ENCODE data around the gene TMEM40. TPM values are rescaled to one million over a fixed set of nuclear protein-coding genes. Genes with fewer than 3 reads are reported as not detected.
A peak's percentile ranks its signal among the peaks of the same experiment; 100 is the strongest.

The TMEM40 gene
- total RNA-seq, 1 donor from 2014 or later: not detected

DNA sequence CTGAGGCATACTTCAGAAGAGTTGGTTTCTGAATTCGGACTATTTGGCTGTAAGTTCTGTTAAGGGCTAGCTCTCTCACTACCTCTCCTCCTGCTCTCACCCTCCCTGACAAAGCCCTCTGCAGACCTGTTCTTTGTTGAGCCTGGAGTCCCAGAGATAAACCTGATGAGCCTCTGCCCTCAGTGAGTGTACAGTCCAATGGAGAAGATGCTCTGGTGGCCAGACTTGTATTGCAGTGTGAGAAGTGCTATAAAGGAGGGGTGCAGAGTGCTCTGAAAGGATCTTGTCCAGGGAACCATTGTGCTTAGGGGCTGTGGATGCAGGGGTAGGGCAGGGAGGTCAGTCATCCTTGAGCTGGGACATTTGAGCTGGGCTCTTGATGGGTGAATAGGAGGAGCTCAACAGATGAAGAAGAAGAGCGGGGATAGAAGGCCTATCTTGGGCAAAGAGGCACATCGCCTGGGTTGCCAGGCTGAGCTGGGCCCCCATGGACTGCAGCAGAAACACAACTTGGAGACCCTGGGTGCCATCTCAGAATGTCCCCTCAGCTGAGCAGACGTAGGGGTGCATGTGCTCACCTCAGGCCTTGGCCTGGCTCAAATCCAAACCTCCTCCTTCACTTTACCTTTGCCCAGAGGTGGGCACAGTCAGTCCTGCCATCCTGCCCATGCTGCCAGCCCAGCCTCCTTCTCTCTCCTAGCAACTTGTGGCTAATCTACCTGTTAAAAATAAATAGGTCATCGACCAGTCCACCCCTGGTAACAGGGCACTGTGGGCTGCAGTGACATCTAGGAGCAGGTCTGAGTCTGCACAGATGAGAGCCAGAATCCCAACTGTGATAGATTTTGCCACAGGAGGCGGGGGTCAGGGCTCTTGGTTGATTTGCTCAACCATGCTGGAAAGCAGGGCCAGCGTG, 40.7 kb upstream of the TMEM40 start:
- Mint-ChIP-seq H3K36me3 (ENCODE audit: insufficient read depth) (peaks cover 1% of the 10 kb centered on the region), H3K27me3 (peaks cover 4% of the 10 kb centered on the region), H3K4me3 (ENCODE audit: low read depth) (no peak overlapping the region), H3K27ac (no peak overlapping the region), H3K4me1 (ENCODE audit: low read depth) (no peaks in the 10 kb centered on the region), H3K9me3 (ENCODE audit: low read depth) (no peaks in the 10 kb centered on the region)
- DNase-seq (ENCODE audit: low spot score, unreplicated experiment): no peak
- no peak for TF ChIP-seq CTCF (IDR thresholded peaks at IDR 0.05; ENCODE audit: unreplicated experiment)

DNA sequence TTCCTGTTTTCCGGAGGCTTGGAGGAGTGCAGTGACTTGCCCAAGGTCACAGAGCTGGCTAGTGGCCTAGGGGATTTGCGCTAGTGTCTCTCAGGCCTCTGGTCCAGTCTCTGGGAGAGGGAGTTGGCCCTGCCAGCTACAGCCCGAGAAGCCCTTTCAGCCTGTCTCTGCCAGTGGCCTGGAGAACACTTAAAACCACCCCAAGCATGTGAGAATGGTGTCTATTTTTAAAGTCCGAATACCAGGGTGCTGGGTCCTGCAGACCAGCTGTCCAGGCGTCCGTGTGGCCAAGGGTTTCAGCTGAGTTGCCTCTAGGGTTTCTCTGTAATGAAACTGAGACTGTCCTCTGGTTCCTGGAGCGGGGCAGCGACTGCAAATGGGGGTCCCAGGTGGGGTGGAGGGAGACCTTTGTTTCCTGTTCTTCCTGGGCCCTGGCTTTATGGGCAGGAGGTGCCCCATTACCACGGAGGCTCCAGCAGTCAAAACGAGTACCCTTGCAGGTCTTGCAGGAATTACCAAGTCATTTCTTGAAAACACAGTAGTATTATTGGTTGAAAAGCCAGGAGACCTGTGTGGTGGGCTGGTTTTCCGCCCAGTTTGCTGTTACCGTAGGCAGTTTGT, 39.6 kb upstream of the TMEM40 start:
- no peaks in the 10 kb centered on the region for H3K4me1 Mint-ChIP-seq (ENCODE audit: low read depth)
- no peaks in the 10 kb centered on the region for H3K36me3 Mint-ChIP-seq (ENCODE audit: insufficient read depth)
- H3K4me3 Mint-ChIP-seq (ENCODE audit: low read depth): peak overlapping the region; percentile 18
- H3K9me3 Mint-ChIP-seq (ENCODE audit: low read depth): no peaks in the 10 kb centered on the region
- TF ChIP-seq CTCF (IDR thresholded peaks at IDR 0.05; ENCODE audit: unreplicated experiment): no peak
- peak overlapping the region; percentile 51 for H3K27ac Mint-ChIP-seq
- peaks cover 4% of the 10 kb centered on the region for H3K27me3 Mint-ChIP-seq
- no peak for DNase-seq (ENCODE audit: low spot score, unreplicated experiment)

GRCh38 chr3:12797892-12798558, 39.0 kb upstream of the TMEM40 start:
- no peak for DNase-seq (ENCODE audit: low spot score, unreplicated experiment)
- Mint-ChIP-seq H3K9me3 (ENCODE audit: low read depth) (no peaks in the 10 kb centered on the region), H3K4me3 (ENCODE audit: low read depth) (peak overlapping the region; percentile 83), H3K4me1 (ENCODE audit: low read depth) (no peaks in the 10 kb centered on the region), H3K27ac (peak overlapping the region; percentile 51), H3K36me3 (ENCODE audit: insufficient read depth) (no peaks in the 10 kb centered on the region), H3K27me3 (peaks cover 4% of the 10 kb centered on the region)
- TF ChIP-seq CTCF (IDR thresholded peaks at IDR 0.05; ENCODE audit: unreplicated experiment): no peak

- peak overlapping the region; percentile 83 for H3K4me3 Mint-ChIP-seq (ENCODE audit: low read depth)
- TF ChIP-seq CTCF (IDR thresholded peaks at IDR 0.05; ENCODE audit: unreplicated experiment): no peak
- H3K27ac Mint-ChIP-seq: peak overlapping the region; percentile 59
- DNase-seq (ENCODE audit: low spot score, unreplicated experiment): no peak
- no peaks in the 10 kb centered on the region for H3K4me1 Mint-ChIP-seq (ENCODE audit: low read depth)
- peaks cover 4% of the 10 kb centered on the region for H3K27me3 Mint-ChIP-seq
- no peaks in the 10 kb centered on the region for H3K9me3 Mint-ChIP-seq (ENCODE audit: low read depth)
- no peaks in the 10 kb centered on the region for H3K36me3 Mint-ChIP-seq (ENCODE audit: insufficient read depth)
These were observed 38.2 kb upstream of the TMEM40 start for GRCh38 chr3:12797124-12797891.
